ENCODE data around the gene HOXC6. TPM values are rescaled to one million over a fixed set of nuclear protein-coding genes. Genes with fewer than 3 reads are reported as not detected.

Gene HOXC6
- total and polyA plus RNA-seq, 2 experiments from 2014 or later, result not detected

- no peaks in the 10 kb centered on the region for H3K36me3 ChIP-seq (ENCODE audit: insufficient read depth)
- H3K27ac ChIP-seq (ENCODE audit: low read depth), result no peak within 1 kb of the TSS
- Mint-ChIP-seq H3K36me3 (ENCODE audit: low read depth) (no peaks in the 10 kb centered on the region; the same call in 2 of the 3 replicates), H3K4me3 (peak within 1 kb of the TSS; percentile 19; the same call in 1 of the 3 replicates), H3K4me1 (peaks cover 24% of the 10 kb centered on the region), H3K27me3 (ENCODE audit: insufficient read depth, low read depth, poor library complexity) (peaks cover 96% of the 10 kb centered on the region), H3K27ac (no peak within 1 kb of the TSS), H3K9me3 (peaks cover 6% of the 10 kb centered on the region)
- DNase-seq (ENCODE audit: low spot score) (peak; percentile 94), ATAC-seq (peak; percentile 10)
- H3K79me2 ChIP-seq (replicated peaks; ENCODE audit: insufficient read depth), result no peaks in the 10 kb centered on the region
- peaks cover 27% of the 10 kb centered on the region for H4K20me1 ChIP-seq (replicated peaks; ENCODE audit: insufficient read depth)
- no peaks in the 10 kb centered on the region for H3K9me2 ChIP-seq (ENCODE audit: insufficient read depth)
- H3K27me3 ChIP-seq (ENCODE audit: insufficient read depth), result peaks cover 100% of the 10 kb centered on the region
- peak within 1 kb of the TSS; percentile 13 for H3K4me3 ChIP-seq
- no peak for TF ChIP-seq ZNF331 (CRISPR knock-in tag; IDR thresholded peaks at IDR 0.05; ENCODE audit: low read depth)
- TF ChIP-seq CTCF (conservative IDR thresholded peaks at IDR 0.05; ENCODE audit: low read depth in 2 of 2), result peak; percentile 89 to 93
- no peak for TF ChIP-seq ZNF462 (CRISPR knock-in tag; IDR thresholded peaks at IDR 0.05)
- TF ChIP-seq EZH2 (IDR thresholded peaks at IDR 0.05; ENCODE audit: low read depth, unreplicated experiment), result peak; percentile 86
- no peak within 1 kb of the TSS for H2AFZ ChIP-seq
- H3F3A ChIP-seq (replicated peaks; ENCODE audit: low read depth), result peaks cover 27% of the 10 kb centered on the region; the same call in 1 of the 2 replicates
- peaks cover 33% of the 10 kb centered on the region for H3K4me1 ChIP-seq (ENCODE audit: insufficient read depth)
- peak within 1 kb of the TSS; percentile 43; the same call in 1 of the 2 replicates for H3K4me2 ChIP-seq
These were observed 4.4 kb downstream of the HOXC6 start, which contains the start of gene HOXC5 for GRCh38 chr12:54032627-54033100. TSS of gene HOXC5 (plus strand) at chr12:54033050. CDS start at chr12:54033123, 73 bp downstream.

All from GM23338 (cell line).